Mesenchymal stem cell (in vitro differentiated cells and primary cell): Measurements from ENCODE around the gene FMNL1.
A peak's percentile ranks its signal among the peaks of the same experiment; 100 is the strongest.

Experiments
- DNase-seq: peaks from one replicate; pipeline ENCODE4 v3.0.0-alpha.2; 2013
- H2AFZ ChIP-seq: one replicate; pipeline ENCODE4 v1.6.1; 2013; ENCODE audit warnings: low read depth, mild to moderate bottlenecking, control low read depth, inconsistent platforms, low read length, moderate library complexity
- H2AK5ac ChIP-seq: 2 replicates; pipeline ENCODE4 v1.6.1; 2013; ENCODE audit warnings: low read length, moderate library complexity, mild to moderate bottlenecking, inconsistent platforms; ENCODE audit not compliant: severe bottlenecking
- H2BK120ac ChIP-seq: one replicate; pipeline ENCODE4 v1.6.1; 2013; ENCODE audit warnings: low read depth, mild to moderate bottlenecking, inconsistent platforms, low read length, moderate library complexity
- H2BK12ac ChIP-seq, 2 experiments: one replicate each; pipeline ENCODE4 v1.6.1; 2013; ENCODE audit warnings: inconsistent platforms in 2 of 2, low read length in 2 of 2, mild to moderate bottlenecking in 2 of 2, moderate library complexity in 2 of 2, control low read depth in 1 of 2
- H2BK15ac ChIP-seq: one replicate; pipeline ENCODE4 v1.6.1; 2013; ENCODE audit warnings: mild to moderate bottlenecking, low read depth, inconsistent platforms; ENCODE audit not compliant: poor library complexity, severe bottlenecking
- H2BK5ac ChIP-seq: 2 replicates; pipeline ENCODE4 v1.6.1; 2013; ENCODE audit warnings: low read depth, mild to moderate bottlenecking, low read length, control low read depth, inconsistent platforms; ENCODE audit not compliant: poor library complexity, severe bottlenecking
- H3K14ac ChIP-seq, 2 experiments: one replicate each; pipeline ENCODE4 v1.6.1; 2013; ENCODE audit warnings: inconsistent platforms in 2 of 2, low read length in 2 of 2, control low read depth in 1 of 2, mild to moderate bottlenecking in 1 of 2, moderate library complexity in 1 of 2
- H3K18ac ChIP-seq, 2 experiments: one replicate each; pipeline ENCODE4 v1.6.1; 2013; ENCODE audit warnings: inconsistent platforms in 2 of 2, low read length in 2 of 2, control low read depth in 1 of 2, low read depth in 1 of 2, mild to moderate bottlenecking in 1 of 2
- H3K23ac ChIP-seq, 2 experiments: one replicate each; pipeline ENCODE4 v1.6.1; 2013; ENCODE audit warnings: inconsistent platforms in 2 of 2, low read length in 2 of 2, mild to moderate bottlenecking in 2 of 2, moderate library complexity in 2 of 2, control low read depth in 1 of 2
- H3K27ac ChIP-seq: 2 replicates; pipeline ENCODE4 v1.5.1; 2013; ENCODE audit warnings: mild to moderate bottlenecking, moderate library complexity, low read length, control low read depth, inconsistent platforms; ENCODE audit not compliant: poor library complexity, severe bottlenecking
- H3K27me3 ChIP-seq, 2 experiments: 2 replicates each; pipeline versions ENCODE4 v1.6.1 to v1.7.0; 2013; ENCODE audit warnings: low read length in 2 of 2, mild to moderate bottlenecking in 2 of 2, moderate library complexity in 2 of 2, control low read depth in 1 of 2, inconsistent platforms in 1 of 2; ENCODE audit not compliant: control insufficient read depth in 1 of 2, insufficient read depth in 1 of 2
- H3K36me3 ChIP-seq, 2 experiments: 2 replicates each; pipeline versions ENCODE4 v1.6.1 to v1.7.0; 2013; ENCODE audit warnings: low read length in 2 of 2, control low read depth in 1 of 2, inconsistent platforms in 1 of 2, low read depth in 1 of 2, mild to moderate bottlenecking in 1 of 2; ENCODE audit not compliant: insufficient read depth in 2 of 2, control insufficient read depth in 1 of 2
- H3K4ac ChIP-seq, 2 experiments: one replicate each; pipeline ENCODE4 v1.6.1; 2013; ENCODE audit warnings: inconsistent platforms in 2 of 2, low read length in 2 of 2, mild to moderate bottlenecking in 2 of 2, moderate library complexity in 2 of 2, control low read depth in 1 of 2, low read depth in 1 of 2
- H3K4me1 ChIP-seq: 2 replicates; pipeline ENCODE4 v1.6.1; 2013; ENCODE audit warnings: low read depth, low read length, control low read depth; ENCODE audit not compliant: control insufficient read depth, insufficient read depth
- H3K4me2 ChIP-seq: 2 replicates; pipeline ENCODE4 v1.6.1; 2013; ENCODE audit warnings: low read length, mild to moderate bottlenecking, inconsistent platforms; ENCODE audit not compliant: poor library complexity, severe bottlenecking
- H3K4me3 ChIP-seq, 2 experiments: 2 replicates each; pipeline versions ENCODE4 v1.5.1 to v1.7.0; 2013; ENCODE audit warnings: low read length in 2 of 2, mild to moderate bottlenecking in 2 of 2, control low read depth in 1 of 2, low read depth in 1 of 2; ENCODE audit not compliant: insufficient read depth in 1 of 2
- H3K79me1 ChIP-seq: replicated peaks from 2 replicates; pipeline ENCODE4 v1.6.1; 2013; ENCODE audit warnings: mild to moderate bottlenecking, control low read depth, low read length, inconsistent platforms; ENCODE audit not compliant: poor library complexity, severe bottlenecking
- H3K9ac ChIP-seq: 2 replicates; pipeline ENCODE4 v1.7.0; 2013; ENCODE audit warnings: mild to moderate bottlenecking, low read length, moderate library complexity
- H3K9me3 ChIP-seq: 2 replicates; pipeline ENCODE4 v1.7.0; 2013; ENCODE audit warnings: mild to moderate bottlenecking, low read length; ENCODE audit not compliant: control insufficient read depth
- H4K8ac ChIP-seq: one replicate; pipeline ENCODE4 v1.6.1; 2013; ENCODE audit warnings: inconsistent platforms, mild to moderate bottlenecking, low read length, moderate library complexity
- H4K91ac ChIP-seq: one replicate; pipeline ENCODE4 v1.6.1; 2013; ENCODE audit warnings: mild to moderate bottlenecking, low read length, inconsistent platforms
- whole genome bisulfite sequencing: methylation state at CpG from one replicate; pipeline ENCODE4 v1.1.7; 2013; ENCODE audit warnings: mixed read lengths; 5-methylcytosine and 5-hydroxymethylcytosine counted together

Gene FMNL1

GRCh38 chr17:45233423-45233924 is 11.8 kb downstream of the FMNL1 start:
- Histone ChIP-seq H4K91ac (no peak overlapping the region), H2BK120ac (no peak overlapping the region), H3K18ac (no peak overlapping the region), H2BK5ac (no peak overlapping the region), H3K27me3 (peaks cover 0 to 2% of the 10 kb centered on the region in 2 experiments), H3K4me2 (no peak overlapping the region), H2AK5ac (no peak overlapping the region), H3K4ac (no peak overlapping the region), H3K23ac (no peak overlapping the region), H3K4me3 (no peak overlapping the region), H2BK12ac (no peak overlapping the region), H3K9me3 (no peaks in the 10 kb centered on the region), H3K36me3 (peaks cover 0 to 7% of the 10 kb centered on the region in 2 experiments), H3K79me1 (no peaks in the 10 kb centered on the region), H2AFZ (no peak overlapping the region), H3K9ac (no peak overlapping the region), H4K8ac (no peak overlapping the region), H2BK15ac (no peak overlapping the region), H3K14ac (no peak overlapping the region), H3K4me1 (peaks cover 22% of the 10 kb centered on the region), H3K27ac (no peak overlapping the region)
- WGBS, result 69% methylated on average over 8 of the region's 8 CpGs
- no peak for DNase-seq

DNA sequence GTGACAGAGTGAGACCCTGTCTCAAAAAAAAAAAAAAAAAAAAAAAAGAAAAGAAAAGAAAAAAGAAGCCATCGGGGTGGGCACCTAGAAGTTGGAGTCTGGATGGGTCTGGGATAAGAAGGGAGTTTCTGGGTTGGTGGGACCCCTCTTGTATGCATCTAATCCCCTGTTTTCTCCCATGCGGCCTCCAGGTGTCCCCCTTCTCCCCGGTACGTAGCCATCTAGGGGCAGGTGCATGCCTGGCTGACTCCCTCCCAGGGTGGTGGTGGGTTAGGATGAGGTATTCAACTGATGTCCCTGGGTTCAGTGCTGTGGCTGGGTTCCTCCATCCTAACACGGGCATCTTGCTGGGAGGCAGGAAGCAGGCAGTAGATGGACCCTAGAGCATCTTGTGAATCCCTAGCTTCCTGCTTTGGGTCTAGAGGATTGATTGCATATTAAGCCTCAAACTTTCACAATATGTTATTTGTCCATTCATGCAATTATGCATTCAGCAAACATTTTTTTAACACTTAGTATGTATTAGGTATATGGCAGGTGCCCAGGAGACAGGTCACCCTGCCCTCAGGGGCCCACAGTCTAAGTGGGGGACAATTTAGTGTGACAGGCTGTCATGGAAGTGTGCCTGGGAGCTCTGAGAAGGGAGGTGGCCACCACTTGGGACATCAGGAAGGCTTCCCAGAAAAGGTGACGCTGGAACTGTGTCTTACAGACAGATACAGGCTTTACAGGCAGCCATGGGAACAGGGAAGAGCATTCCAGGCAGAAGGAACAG is 13.1 kb downstream of the FMNL1 start:
- Histone ChIP-seq H2BK120ac (no peak overlapping the region), H3K9ac (no peak overlapping the region), H3K4me2 (no peak overlapping the region), H3K23ac (no peak overlapping the region), H3K14ac (no peak overlapping the region), H3K4me1 (peaks cover 14% of the 10 kb centered on the region), H2AFZ (no peak overlapping the region), H3K4me3 (no peak overlapping the region), H2BK5ac (no peak overlapping the region), H3K18ac (no peak overlapping the region), H3K4ac (no peak overlapping the region), H3K79me1 (no peaks in the 10 kb centered on the region), H2BK12ac (no peak overlapping the region), H3K27ac (no peak overlapping the region), H4K91ac (no peak overlapping the region), H2AK5ac (no peak overlapping the region), H3K27me3 (peaks cover 0 to 2% of the 10 kb centered on the region in 2 experiments), H3K36me3 (peaks cover 0 to 11% of the 10 kb centered on the region in 2 experiments), H2BK15ac (no peak overlapping the region), H4K8ac (no peak overlapping the region), H3K9me3 (no peaks in the 10 kb centered on the region)
- WGBS, result 22% methylated on average over 5 of the region's 6 CpGs
- DNase-seq, result no peak

DNA sequence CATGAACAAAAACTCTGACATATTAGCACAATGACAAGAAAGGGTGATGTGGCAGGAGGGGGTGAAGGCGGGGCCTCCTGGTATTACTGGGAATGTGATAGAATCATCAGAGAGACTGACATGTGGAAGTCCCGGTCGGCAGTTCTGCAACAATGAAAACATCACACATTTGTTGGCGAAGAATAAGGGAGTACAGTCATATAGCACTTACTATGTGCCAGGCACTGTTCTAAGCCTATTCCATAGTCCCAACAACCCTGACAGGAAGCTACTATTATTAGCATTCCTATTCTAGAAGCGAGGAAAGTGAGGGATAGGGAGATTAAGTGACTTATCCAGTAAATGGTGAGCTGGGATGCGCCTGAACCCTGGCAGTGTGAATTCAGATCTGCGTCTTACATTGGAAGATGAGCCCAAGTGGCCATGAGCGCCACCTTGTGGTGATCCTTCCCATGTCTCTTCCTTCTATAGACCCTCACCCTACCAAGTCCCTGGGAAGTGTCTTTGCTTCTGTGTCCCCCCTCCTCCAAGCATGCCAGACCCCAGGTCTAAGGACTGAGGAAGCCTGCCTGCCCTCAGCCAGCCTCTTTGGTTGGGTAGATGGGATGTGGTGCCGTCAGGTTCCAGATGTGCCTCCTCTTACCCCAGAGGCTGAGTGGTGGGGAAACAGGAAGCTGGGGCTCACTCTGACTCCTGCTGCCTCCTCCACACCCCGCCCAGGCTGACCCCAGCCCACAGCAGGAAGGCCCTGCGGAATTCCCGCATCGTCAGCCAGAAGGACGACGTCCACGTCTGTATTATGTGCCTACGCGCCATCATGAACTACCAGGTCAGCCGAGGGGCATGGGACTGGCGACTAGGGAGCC is 14.0 kb downstream of the FMNL1 start:
- Histone ChIP-seq H3K4me1 (peaks cover 9% of the 10 kb centered on the region), H2AK5ac (no peak overlapping the region), H2BK120ac (no peak overlapping the region), H3K79me1 (no peaks in the 10 kb centered on the region), H3K9ac (no peak overlapping the region), H2AFZ (no peak overlapping the region), H4K91ac (no peak overlapping the region), H3K27me3 (peaks cover 2 to 5% of the 10 kb centered on the region in 2 experiments), H2BK5ac (no peak overlapping the region), H3K4me3 (no peak overlapping the region), H3K27ac (no peak overlapping the region), H2BK12ac (no peak overlapping the region), H3K4ac (no peak overlapping the region), H3K14ac (no peak overlapping the region), H3K9me3 (no peaks in the 10 kb centered on the region), H3K18ac (no peak overlapping the region), H3K23ac (no peak overlapping the region), H3K36me3 (peaks cover 0 to 11% of the 10 kb centered on the region in 2 experiments), H4K8ac (no peak overlapping the region), H3K4me2 (no peak overlapping the region), H2BK15ac (no peak overlapping the region)
- peak; percentile 73 for DNase-seq
- 48% methylated on average over 19 of the region's 20 CpGs for WGBS

DNA sequence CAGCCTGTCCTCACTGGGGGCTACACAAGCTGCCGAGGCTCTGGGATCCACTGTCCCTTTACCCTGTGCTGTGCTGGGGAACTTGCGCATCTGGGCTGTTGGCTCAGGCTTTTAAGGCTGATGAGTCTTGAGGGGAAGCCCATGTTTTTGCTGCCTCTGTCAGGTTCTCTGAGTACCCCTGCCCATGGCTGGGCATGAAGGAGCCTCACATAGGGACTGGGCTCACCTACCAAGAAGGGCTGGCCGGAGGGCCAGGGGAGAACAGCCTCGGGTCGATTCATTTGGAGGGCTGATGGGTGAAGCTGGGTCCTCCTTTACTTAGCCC is 14.6 kb downstream of the FMNL1 start:
- no peak overlapping the region for H3K4me3 ChIP-seq
- no peak overlapping the region for H2BK5ac ChIP-seq
- 75% methylated on average over 5 of the region's 5 CpGs for WGBS

More for the DNA sequence above, 14.6 kb downstream of the FMNL1 start:
- Histone ChIP-seq H2BK12ac (no peak overlapping the region), H3K79me1 (no peaks in the 10 kb centered on the region), H3K27ac (no peak overlapping the region), H3K18ac (no peak overlapping the region), H2BK120ac (no peak overlapping the region), H3K14ac (no peak overlapping the region), H2BK15ac (no peak overlapping the region), H4K8ac (no peak overlapping the region), H3K4ac (no peak overlapping the region), H4K91ac (no peak overlapping the region), H2AFZ (no peak overlapping the region), H3K36me3 (peaks cover 0 to 11% of the 10 kb centered on the region in 2 experiments), H3K4me1 (peaks cover 9% of the 10 kb centered on the region), H3K23ac (no peak overlapping the region), H3K4me2 (no peak overlapping the region), H2AK5ac (no peak overlapping the region), H3K9me3 (no peaks in the 10 kb centered on the region), H3K9ac (no peak overlapping the region), H3K27me3 (peaks cover 2 to 11% of the 10 kb centered on the region in 2 experiments)
- no peak for DNase-seq
